ENCODE results near the gene ALK. TPM values are rescaled to one million over a fixed set of nuclear protein-coding genes. Genes with fewer than 3 reads are reported as not detected.

The ALK gene
- total and polyA plus RNA-seq, 2 experiments from 2014 or later = 0.35 TPM; not detected in 1

DNA sequence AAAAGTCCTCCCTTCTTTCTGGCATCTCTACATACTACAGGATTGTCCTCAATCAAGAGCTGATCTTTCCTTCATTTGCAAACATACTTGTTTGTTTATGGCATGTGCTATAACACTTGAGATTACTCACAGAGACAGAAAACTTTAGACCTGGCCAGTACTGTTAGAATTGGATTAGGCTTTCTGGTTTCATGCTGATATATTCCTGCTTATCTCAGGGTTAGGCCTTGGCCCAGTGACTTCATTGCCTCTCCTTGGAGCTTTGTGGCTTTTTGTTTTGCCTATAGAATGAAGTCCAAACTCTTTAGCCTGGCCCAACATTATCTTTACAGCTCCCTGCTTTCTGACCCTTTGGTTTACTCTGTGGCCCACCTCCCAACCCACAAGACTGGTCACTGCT, 363.3 kb downstream of the ALK start:
- DNase-seq (ENCODE audit: low spot score) = no peak
- ATAC-seq = no peak
- H3K4me1 Mint-ChIP-seq = peaks cover 24% of the 10 kb centered on the region

More for the DNA sequence above, 363.3 kb downstream of the ALK start:
- Histone ChIP-seq H3K36me3 (ENCODE audit: insufficient read depth) (no peaks in the 10 kb centered on the region), H3K27ac (ENCODE audit: low read depth) (no peak overlapping the region), H4K20me1 (replicated peaks; ENCODE audit: insufficient read depth) (no peaks in the 10 kb centered on the region), H2AFZ (no peak overlapping the region), H3K4me2 (no peak overlapping the region), H3K79me2 (replicated peaks; ENCODE audit: insufficient read depth) (no peaks in the 10 kb centered on the region), H3K4me3 (no peak overlapping the region), H3K27me3 (ENCODE audit: insufficient read depth) (no peaks in the 10 kb centered on the region), H3F3A (replicated peaks; ENCODE audit: low read depth) (no peaks in the 10 kb centered on the region), H3K9me2 (ENCODE audit: insufficient read depth) (peaks cover 8% of the 10 kb centered on the region; the same call in 1 of the 2 replicates), H3K4me1 (ENCODE audit: insufficient read depth) (peaks cover 26% of the 10 kb centered on the region)
- H3K27ac Mint-ChIP-seq = no peak overlapping the region
- peaks cover 4% of the 10 kb centered on the region for H3K27me3 Mint-ChIP-seq (ENCODE audit: insufficient read depth, low read depth, poor library complexity)
- no peaks in the 10 kb centered on the region for H3K36me3 Mint-ChIP-seq (ENCODE audit: low read depth)
- TF ChIP-seq ZNF114 (CRISPR knock-in tag; IDR thresholded peaks at IDR 0.05) (no peak), EZH2 (IDR thresholded peaks at IDR 0.05; ENCODE audit: low read depth, unreplicated experiment) (no peak), CREB1 (CRISPR knock-in tag; IDR thresholded peaks at IDR 0.05; ENCODE audit: low read depth) (no peak), CTCF (conservative IDR thresholded peaks at IDR 0.05; ENCODE audit: low read depth in 2 of 2) (no peak), ZNF331 (CRISPR knock-in tag; IDR thresholded peaks at IDR 0.05; ENCODE audit: low read depth) (no peak), REST (IDR thresholded peaks at IDR 0.05; ENCODE audit: unreplicated experiment) (no peak), NANOG (IDR thresholded peaks at IDR 0.05; ENCODE audit: borderline replicate concordance) (no peak), EZH2phosphoT487 (IDR thresholded peaks at IDR 0.05; ENCODE audit: unreplicated experiment) (no peak), ZNF462 (CRISPR knock-in tag; IDR thresholded peaks at IDR 0.05) (no peak), STAT1 (IDR thresholded peaks at IDR 0.05; ENCODE audit: unreplicated experiment) (no peak), POLR2AphosphoS5 (IDR thresholded peaks at IDR 0.05; ENCODE audit: low read depth) (no peak), JUNB (IDR thresholded peaks at IDR 0.05; ENCODE audit: unreplicated experiment) (no peak)
- TF ChIP-seq, protein P1, sequence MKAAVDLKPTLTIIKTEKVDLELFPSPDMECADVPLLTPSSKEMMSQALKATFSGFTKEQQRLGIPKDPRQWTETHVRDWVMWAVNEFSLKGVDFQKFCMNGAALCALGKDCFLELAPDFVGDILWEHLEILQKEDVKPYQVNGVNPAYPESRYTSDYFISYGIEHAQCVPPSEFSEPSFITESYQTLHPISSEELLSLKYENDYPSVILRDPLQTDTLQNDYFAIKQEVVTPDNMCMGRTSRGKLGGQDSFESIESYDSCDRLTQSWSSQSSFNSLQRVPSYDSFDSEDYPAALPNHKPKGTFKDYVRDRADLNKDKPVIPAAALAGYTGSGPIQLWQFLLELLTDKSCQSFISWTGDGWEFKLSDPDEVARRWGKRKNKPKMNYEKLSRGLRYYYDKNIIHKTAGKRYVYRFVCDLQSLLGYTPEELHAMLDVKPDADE (IDR thresholded peaks at IDR 0.05) = no peak
- no peaks in the 10 kb centered on the region; the same call in 2 of the 3 replicates for H3K9me3 Mint-ChIP-seq
- no peak overlapping the region for H3K4me3 Mint-ChIP-seq
